HG02623 (cell line): ENCODE data around the gene FAM131A.

Experiments used
- ATAC-seq: cut with Tn5 transposase; IDR thresholded peaks from one replicate; pipeline ENCODE4 v1.9.1; 2021; ENCODE audit warnings: moderate library complexity; ENCODE audit not compliant: unreplicated experiment

Gene FAM131A

DNA sequence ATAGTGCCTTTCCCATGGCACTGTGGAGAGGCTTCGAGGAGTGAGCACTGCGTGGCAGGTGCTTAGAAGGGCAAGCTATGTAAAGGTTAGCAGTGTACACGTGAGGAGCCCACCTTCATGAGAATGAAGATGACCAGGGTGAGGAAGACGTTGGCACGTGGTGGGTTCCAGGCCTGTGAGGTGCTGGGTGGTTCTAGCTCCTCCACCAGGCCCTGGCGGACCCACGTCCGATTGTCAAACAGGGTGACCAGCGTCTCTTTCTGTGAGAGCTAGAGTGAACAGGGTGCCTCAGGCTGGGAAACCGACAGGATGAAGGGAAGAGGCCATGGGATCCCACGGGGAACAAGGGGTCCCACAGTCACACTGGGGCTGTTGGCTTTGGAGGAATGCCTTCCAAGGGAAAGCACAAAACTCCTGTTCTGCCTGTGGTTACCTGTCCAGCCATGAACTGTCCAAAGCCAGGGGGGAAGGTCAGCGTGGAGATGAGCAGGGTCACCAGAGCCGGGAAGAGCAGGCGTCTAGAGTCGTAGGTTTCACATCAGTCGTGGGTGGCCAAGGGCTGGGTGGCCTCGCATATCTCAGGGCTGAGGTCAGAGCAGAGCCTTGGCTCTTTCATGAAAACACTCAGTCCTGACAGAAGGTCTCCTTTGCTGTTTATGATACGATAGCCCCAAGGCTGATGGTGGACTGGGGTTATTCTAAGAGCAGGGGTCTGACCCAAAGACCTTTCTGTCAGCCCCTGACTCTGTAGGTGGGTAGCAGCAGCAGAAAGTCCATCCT lies 18.1 kb downstream of the FAM131A start:
- ATAC-seq = no peak

- ATAC-seq = no peak
These were observed 20.1 kb downstream of the FAM131A start for GRCh38 chr3:184357248-184358123.

- no peak for ATAC-seq
These were observed 20.8 kb downstream of the FAM131A start for GRCh38 chr3:184358124-184358767.

DNA sequence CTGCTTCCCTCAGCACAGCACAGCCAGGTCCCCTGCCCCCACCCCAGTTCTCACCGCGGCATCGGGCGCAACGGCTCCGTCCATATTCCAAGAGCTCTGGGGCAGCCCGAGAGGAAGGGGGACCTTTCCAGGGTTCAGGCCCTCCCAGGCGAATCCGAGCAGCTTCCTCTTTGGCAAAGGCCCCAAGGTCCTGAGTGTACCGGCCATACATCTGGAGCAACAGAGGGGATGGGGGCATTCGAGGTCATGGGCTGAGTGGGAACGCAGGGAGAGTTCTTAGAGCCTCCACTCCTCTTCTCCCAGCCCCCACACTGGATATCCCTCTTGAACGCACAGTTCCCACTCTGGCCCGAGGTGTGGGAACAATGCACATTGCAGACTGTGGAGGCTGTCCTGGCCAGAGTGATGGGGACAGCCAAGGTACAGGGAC lies 21.5 kb downstream of the FAM131A start:
- ATAC-seq = no peak

DNA sequence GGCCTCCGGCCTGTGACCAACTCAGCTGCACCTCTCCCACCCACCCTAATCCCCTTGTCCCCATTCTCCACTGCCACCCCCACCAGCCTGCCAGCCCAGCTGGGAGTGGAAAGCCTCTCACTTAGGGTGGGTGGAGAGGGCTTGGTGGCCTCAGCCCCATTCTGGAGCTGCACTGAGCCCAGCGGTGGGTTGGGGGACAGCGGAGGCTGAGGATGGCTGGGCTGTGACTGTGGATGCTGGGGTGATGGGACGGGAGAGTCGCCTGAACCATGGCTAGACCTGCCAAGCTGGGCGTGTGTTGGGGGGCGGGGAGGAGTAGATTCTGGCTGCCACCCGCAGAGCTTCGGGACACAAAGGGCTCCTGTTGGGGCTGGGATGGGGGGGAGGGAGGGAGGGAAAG lies 22.2 kb downstream of the FAM131A start:
- ATAC-seq = no peak

DNA sequence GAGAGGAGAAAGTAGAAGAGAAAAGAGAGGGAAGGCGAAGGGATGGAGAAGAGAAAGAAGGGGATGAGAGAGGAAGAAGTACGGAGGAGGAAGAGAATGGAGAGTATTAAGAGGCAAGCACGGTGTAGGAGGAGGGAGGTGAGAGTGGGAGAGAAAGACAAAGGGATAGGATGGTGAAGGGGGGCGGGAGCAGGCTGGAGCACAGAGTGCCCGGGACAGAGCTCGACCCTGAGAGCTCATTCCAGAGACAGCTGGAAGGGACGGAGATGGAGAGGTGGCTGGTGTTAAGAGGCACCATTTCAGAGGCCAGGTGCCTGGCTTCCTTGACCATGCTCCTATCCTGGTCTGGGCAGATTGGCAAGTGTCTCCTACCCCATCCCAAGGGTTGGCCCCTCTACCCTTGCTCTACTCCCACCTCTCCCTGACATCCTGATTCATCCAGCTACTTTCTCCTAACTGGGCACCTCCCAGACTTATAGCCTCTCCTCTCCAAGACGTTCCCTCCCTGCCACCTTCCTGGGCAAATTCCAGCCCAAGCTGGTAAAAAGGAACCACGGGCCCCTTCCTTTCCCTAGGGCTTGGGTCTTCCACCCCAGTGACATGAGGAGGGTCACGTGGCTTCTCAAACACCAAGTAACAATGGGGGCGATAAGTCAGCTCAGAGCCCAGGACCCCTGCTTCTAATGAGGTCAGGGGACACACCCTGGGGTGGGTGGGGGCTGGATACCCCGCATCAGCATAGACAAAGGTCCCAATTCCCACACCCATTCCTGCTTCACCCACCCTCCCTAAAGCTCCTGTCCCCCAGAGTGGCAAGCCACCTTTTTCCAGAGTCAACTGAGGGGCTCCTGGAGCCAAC lies 22.9 kb downstream of the FAM131A start:
- no peak for ATAC-seq

DNA sequence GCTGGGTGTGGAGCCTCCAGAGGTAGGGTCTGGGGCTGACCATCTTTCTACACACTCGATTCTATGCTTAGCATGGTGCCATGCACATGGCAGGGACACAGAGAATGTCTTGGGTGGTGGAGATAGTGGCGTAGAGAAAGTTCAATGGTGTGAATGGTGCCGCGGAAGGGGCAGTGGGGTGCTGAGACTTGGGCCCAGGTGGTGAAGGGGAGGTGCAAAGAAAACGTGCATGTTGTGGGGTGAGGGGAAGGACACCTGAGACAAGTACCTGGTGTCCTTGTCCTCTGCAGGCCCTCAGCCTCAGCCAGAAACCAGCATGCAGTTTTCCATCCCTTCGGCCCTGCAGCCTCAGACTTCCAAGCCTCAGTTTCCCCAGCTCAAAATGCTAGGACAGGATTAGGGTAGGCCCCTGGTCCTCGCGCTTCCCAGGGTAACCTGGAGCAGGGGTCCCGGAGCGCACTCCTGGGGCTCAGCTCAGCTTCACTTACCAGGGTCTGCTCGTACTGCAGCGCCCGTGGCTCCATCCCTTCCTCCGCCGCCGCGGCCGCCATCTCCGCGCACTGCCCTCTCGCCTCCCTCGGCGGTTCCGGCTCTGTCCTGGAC lies 23.6 kb downstream of the FAM131A start:
- ATAC-seq = peak; percentile 2

- ATAC-seq = peak; percentile 30
These were observed 24.1 kb downstream of the FAM131A start, which contains the start of the genes CLCN2 and POLR2H for GRCh38 chr3:184361532-184361931. Gene CLCN2 (minus strand): TSS chr3:184361605. CDS start chr3:184361479, 126 bp downstream. Gene POLR2H (plus strand): TSS chr3:184361710. CDS start chr3:184363493, 1,783 bp downstream.

- peak; percentile 3 for ATAC-seq
These were observed 24.7 kb downstream of the FAM131A start for GRCh38 chr3:184361932-184362667.

- peak; percentile 78 for ATAC-seq
These were observed 25.5 kb downstream of the FAM131A start for GRCh38 chr3:184362668-184363546.

- no peak for ATAC-seq
These were observed 29.4 kb downstream of the FAM131A start for GRCh38 chr3:184366619-184367289.

DNA sequence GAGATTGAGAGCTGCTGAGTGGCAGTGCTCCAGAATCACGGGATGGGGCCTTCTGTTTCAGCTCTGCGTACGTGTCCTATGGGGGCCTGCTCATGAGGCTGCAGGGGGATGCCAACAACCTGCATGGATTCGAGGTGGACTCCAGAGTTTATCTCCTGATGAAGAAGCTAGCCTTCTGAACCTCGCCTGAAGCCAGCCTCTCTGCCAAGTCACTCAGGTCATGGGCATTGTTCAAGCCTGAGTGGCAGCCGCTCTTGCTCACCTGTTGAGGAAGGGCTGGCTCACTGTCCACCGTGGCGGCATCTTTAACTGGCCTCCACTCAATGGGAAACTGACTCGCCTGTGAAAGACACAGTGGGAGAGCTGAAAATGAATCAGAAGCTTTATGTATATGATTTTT lies 30.7 kb downstream of the FAM131A start:
- ATAC-seq = no peak

- ATAC-seq = no peak
These were observed 31.3 kb downstream of the FAM131A start for GRCh38 chr3:184368586-184369183.

GRCh38 chr3:184371570-184372018 lies 34.2 kb downstream of the FAM131A start:
- peak; percentile 64 for ATAC-seq

DNA sequence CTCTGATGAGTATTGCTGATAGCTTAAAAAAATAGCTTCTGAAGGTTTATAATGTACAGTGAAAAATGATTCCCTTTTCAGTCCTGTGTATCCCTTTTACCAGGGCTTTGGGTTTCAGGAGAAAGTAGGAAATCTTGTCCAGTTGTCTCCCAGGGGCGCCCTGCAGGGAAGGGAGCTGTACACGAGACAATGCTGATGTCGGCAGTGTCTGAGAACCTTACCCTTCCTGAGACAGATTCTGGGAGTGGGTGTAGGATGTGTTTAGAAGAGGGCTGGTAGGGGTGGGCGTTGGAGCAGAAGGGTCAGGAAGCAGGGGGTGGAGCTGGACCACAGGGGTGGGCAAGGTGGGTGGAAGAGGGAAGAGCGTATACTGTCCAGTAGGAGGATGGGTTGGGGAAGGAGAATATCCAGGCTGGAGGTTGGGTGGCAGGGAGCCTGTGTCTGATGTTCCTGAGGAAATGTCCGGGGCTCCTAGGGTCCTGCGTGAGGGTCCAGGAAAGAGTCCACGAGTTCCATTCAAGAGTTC lies 35.0 kb downstream of the FAM131A start:
- no peak for ATAC-seq

- no peak for ATAC-seq
These were observed 35.5 kb downstream of the FAM131A start for GRCh38 chr3:184372911-184373310.

- ATAC-seq = no peak
These were observed 36.0 kb downstream of the FAM131A start for GRCh38 chr3:184373422-184373821.
